ENCODE measurements around the gene TRAPPC14. TPM values are rescaled to one million over a fixed set of nuclear protein-coding genes. Genes with fewer than 3 reads are reported as not detected.

The TRAPPC14 gene
- total and polyA plus RNA-seq, 9 of the 15 experiments (the other 6 are each of a cell fraction or from before 2014, with no cell fraction given): 0.42 to 45.9 (median 18.2) TPM

GRCh38 chr7:100107890-100108289 lies 50.6 kb downstream of the TRAPPC14 start:
- H3K79me2 ChIP-seq (ENCODE audit: control insufficient read depth, insufficient read depth, low read length): no peaks in the 10 kb centered on the region
- intact Hi-C loops (cut with micrococcal nuclease): no loop called here
- ATAC-seq (no peak), FAIRE-seq (no peak), DNase-seq (ENCODE audit: extremely low read depth in 1 of 4, low spot score in 3 of 4) (no peak)
- H3K4me2 ChIP-seq (ENCODE audit: insufficient read depth, low read length): no peak overlapping the region
- peaks cover 2 to 40% of the 10 kb centered on the region in 2 experiments; a peak in 4 of 5 replicates for H3K4me1 ChIP-seq (replicated peaks in 1 of 2; ENCODE audit: control insufficient read depth in 2 of 2, insufficient read depth in 2 of 2, low read length in 2 of 2)
- no peaks in the 10 kb centered on the region for H4K20me1 ChIP-seq (replicated peaks; ENCODE audit: control insufficient read depth, insufficient read depth, low read length)
- H3K36me3 ChIP-seq (ENCODE audit: control insufficient read depth, insufficient read depth, low read length): peaks cover 83% of the 10 kb centered on the region; the same call in 2 of the 3 replicates
- H3K4me3 ChIP-seq: no peak overlapping the region
- H2AFZ ChIP-seq (ENCODE audit: low read depth, low read length): no peak overlapping the region
- CTCF ChIA-PET (ENCODE audit: low intra/inter-chr PET ratio): no interaction called here
- H3K9me3 ChIP-seq (replicated peaks; ENCODE audit: control insufficient read depth, insufficient read depth, low read depth, low read length): no peaks in the 10 kb centered on the region
- 84% methylated on average over 11 of the region's 11 CpGs for WGBS (ENCODE audit: insufficient coverage, low coverage, missing lambda C conversion rate)
- TF ChIP-seq POLR2G (IDR thresholded peaks at IDR 0.05; ENCODE audit: low read depth, low read length) (peak; percentile 62; the same call in 1 of the 2 replicates), CREM (IDR thresholded peaks at IDR 0.05; ENCODE audit: low read depth) (no peak)
- H3K9ac ChIP-seq (ENCODE audit: insufficient read depth in 1 of 2, low read depth in 2 of 2, low read length in 2 of 2): peak overlapping the region in 1 of 2 experiments; percentile 65; a peak in 1 of 4 replicates
- H3K27me3 ChIP-seq (ENCODE audit: control insufficient read depth in 2 of 2, insufficient read depth in 2 of 2, low read length in 2 of 2): no peaks in the 10 kb centered on the region
- in situ Hi-C loops (cut with MboI): no loop called here
- POLR2A ChIA-PET: no interaction called here
- peaks cover 3% of the 10 kb centered on the region for H3K9me1 ChIP-seq (ENCODE audit: control insufficient read depth, insufficient read depth, low read length)
- H3K27ac ChIP-seq (ENCODE audit: extremely low read depth, low read depth, low read length): no peak overlapping the region
- no TSS peak for BruUV-seq (replicated peaks)

- Histone ChIP-seq H3K27ac (ENCODE audit: extremely low read depth, low read depth, low read length) (no peak overlapping the region), H3K9me1 (ENCODE audit: control insufficient read depth, insufficient read depth, low read length) (peaks cover 3% of the 10 kb centered on the region), H3K36me3 (ENCODE audit: control insufficient read depth, insufficient read depth, low read length) (peaks cover 77% of the 10 kb centered on the region; the same call in 2 of the 3 replicates), H3K9ac (ENCODE audit: insufficient read depth in 1 of 2, low read depth in 2 of 2, low read length in 2 of 2) (peak overlapping the region in 1 of 2 experiments; percentile 65; a peak in 1 of 4 replicates), H3K27me3 (ENCODE audit: control insufficient read depth in 2 of 2, insufficient read depth in 2 of 2, low read length in 2 of 2) (no peaks in the 10 kb centered on the region), H2AFZ (ENCODE audit: low read depth, low read length) (no peak overlapping the region), H4K20me1 (replicated peaks; ENCODE audit: control insufficient read depth, insufficient read depth, low read length) (no peaks in the 10 kb centered on the region), H3K9me3 (replicated peaks; ENCODE audit: control insufficient read depth, insufficient read depth, low read depth, low read length) (no peaks in the 10 kb centered on the region), H3K4me3 (no peak overlapping the region), H3K4me1 (replicated peaks in 1 of 2; ENCODE audit: control insufficient read depth in 2 of 2, insufficient read depth in 2 of 2, low read length in 2 of 2) (peaks cover 7 to 46% of the 10 kb centered on the region in 2 experiments; a peak in 4 of 5 replicates), H3K4me2 (ENCODE audit: insufficient read depth, low read length) (no peak overlapping the region), H3K79me2 (ENCODE audit: control insufficient read depth, insufficient read depth, low read length) (peaks cover 6% of the 10 kb centered on the region; the same call in 2 of the 3 replicates)
- DNase-seq (ENCODE audit: extremely low read depth in 1 of 4, low spot score in 3 of 4): peak in 1 of 4 experiments; percentile 11
- in situ Hi-C loops (cut with MboI): no loop called here
- ChIA-PET CTCF (ENCODE audit: low intra/inter-chr PET ratio) (no interaction called here), POLR2A (no interaction called here)
- intact Hi-C loops (cut with micrococcal nuclease): no loop called here
- 90% methylated on average over 25 of the region's 25 CpGs for WGBS (ENCODE audit: insufficient coverage, low coverage, missing lambda C conversion rate)
- ATAC-seq: no peak
- no peak for TF ChIP-seq ZNF830 (CRISPR knock-in tag; IDR thresholded peaks at IDR 0.05)
- peak; percentile 51 for TF ChIP-seq POLR2G (IDR thresholded peaks at IDR 0.05; ENCODE audit: low read depth, low read length)
- FAIRE-seq: no peak
- BruUV-seq (replicated peaks): TSS peak; percentile 88
Observed at GRCh38 chr7:100107125-100107737, 51.3 kb downstream of the TRAPPC14 start.
